Natural killer cell (primary cell): Measurements from ENCODE around the gene CES4A. TPM values are rescaled to one million over a fixed set of nuclear protein-coding genes. Genes with fewer than 3 reads are reported as not detected.

Source experiments
- ATAC-seq, 3 donors: fragments of 150-1000 bp in 2 of 3; fragments of 200-7000 bp in 1 of 3; cut with Tn5 transposase; 1 replicate in 1 of 3; 2 replicates in 2 of 3; pipeline ENCODE4 v1.10.0; 2021; ENCODE audit warnings: mild to moderate bottlenecking in 2 of 3, moderate library complexity in 2 of 3
- DNase-seq, 2 donors: peaks; one replicate each; pipeline versions ENCODE4 v3.0.0 to v3.0.0-alpha.2; 2013 to 2021; ENCODE audit warnings: mixed read lengths in 1 of 2
- H3K27ac ChIP-seq: one replicate; pipeline ENCODE4 v1.5.1; 2013; ENCODE audit warnings: mild to moderate bottlenecking, low read length
- H3K27me3 ChIP-seq: one replicate; pipeline ENCODE4 v1.6.1; 2013; ENCODE audit warnings: low read length; ENCODE audit not compliant: control insufficient read depth, insufficient read depth
- H3K36me3 ChIP-seq: one replicate; pipeline ENCODE4 v1.6.1; 2013; ENCODE audit warnings: low read length; ENCODE audit not compliant: control insufficient read depth, insufficient read depth
- H3K4me1 ChIP-seq: one replicate; pipeline ENCODE4 v1.6.1; 2013; ENCODE audit warnings: low read length; ENCODE audit not compliant: control insufficient read depth, insufficient read depth
- H3K4me3 ChIP-seq: one replicate; pipeline ENCODE4 v1.5.1; 2013; ENCODE audit warnings: low read length
- H3K9me3 ChIP-seq: one replicate; pipeline ENCODE4 v1.6.1; 2013; ENCODE audit warnings: low read length; ENCODE audit not compliant: control insufficient read depth, insufficient read depth
- H3K27ac Mint-ChIP-seq, 2 donors: one replicate each; pipeline ENCODE4 v1.8.0; 2022; ENCODE audit warnings: mild to moderate bottlenecking in 2 of 2, mixed read lengths in 2 of 2, moderate library complexity in 1 of 2
- H3K27me3 Mint-ChIP-seq, 2 donors: one replicate each; pipeline ENCODE4 v1.8.0; 2022; ENCODE audit warnings: low read depth in 2 of 2, mixed read lengths in 2 of 2
- H3K36me3 Mint-ChIP-seq: one replicate; pipeline ENCODE4 v1.8.0; 2022; ENCODE audit warnings: mixed read lengths
- H3K4me1 Mint-ChIP-seq, 2 donors: one replicate each; pipeline ENCODE4 v1.8.0; 2022; ENCODE audit warnings: mixed read lengths in 2 of 2
- H3K4me3 Mint-ChIP-seq: one replicate; pipeline ENCODE4 v1.8.0; 2022; ENCODE audit warnings: mild to moderate bottlenecking, moderate library complexity, mixed read lengths
- H3K9me3 Mint-ChIP-seq, 2 donors: one replicate each; pipeline ENCODE4 v1.8.0; 2022; ENCODE audit warnings: mixed read lengths in 2 of 2
- CTCF ChIP-seq: fragments of 200-600 bp; IDR thresholded peaks from one replicate; pipeline ENCODE4 v1.8.0; 2022; ENCODE audit warnings: antibody characterized with exemption
- WGBS: methylation state at CpG from one replicate; pipeline ENCODE4 v1.1.7; 2013; ENCODE audit warnings: missing lambda C conversion rate; ENCODE audit not compliant: insufficient coverage; 5-methylcytosine and 5-hydroxymethylcytosine counted together
- intact Hi-C: fragments of 100-400 bp; cut with micrococcal nuclease; formaldehyde crosslinking; loops from one replicate; pipeline ENCODE4 v1.14.2; 2022
- total RNA-seq, 4 donors: library from RNA; stranded (reverse); fragments of 120-200 nt in 1 of 4; gene quantifications; one replicate each; pipeline versions ENCODE4 v1.2.3 to v1.2.4, GENCODE V29; 2013 to 2022

The CES4A gene
- total RNA-seq, 3 donors from 2014 or later (not counting 1 experiment from before 2014, with no cell fraction given): 7.5 to 9.0 (median 8.8) TPM

- H3K27ac Mint-ChIP-seq: peak overlapping the region; percentile 60 to 76
- intact Hi-C loops: no loop called here
- no peak for TF ChIP-seq CTCF
Measured at GRCh38 chr16:67034487-67034886, 46.1 kb downstream of the CES4A start.

GRCh38 chr16:67035364-67035763, 47.0 kb downstream of the CES4A start:
- H3K36me3 Mint-ChIP-seq: no peaks in the 10 kb centered on the region
- Histone ChIP-seq H3K27ac (no peak overlapping the region), H3K27me3 (no peaks in the 10 kb centered on the region), H3K36me3 (peaks cover 20% of the 10 kb centered on the region), H3K9me3 (no peaks in the 10 kb centered on the region), H3K4me3 (no peak overlapping the region), H3K4me1 (peaks cover 12% of the 10 kb centered on the region)
- no peak overlapping the region for H3K4me3 Mint-ChIP-seq
- ATAC-seq (no peak), DNase-seq (no peak)
- WGBS: no CpG with 5 or more reads among the region's 1 CpG
- H3K27ac Mint-ChIP-seq: peak overlapping the region; percentile 23 to 76
- no peaks in the 10 kb centered on the region for H3K9me3 Mint-ChIP-seq
- H3K27me3 Mint-ChIP-seq: no peaks in the 10 kb centered on the region
- intact Hi-C loops: no loop called here
- TF ChIP-seq CTCF: no peak
- peaks cover 33 to 49% of the 10 kb centered on the region in 2 donors for H3K4me1 Mint-ChIP-seq

More at GRCh38 chr16:67034487-67034886, 46.1 kb downstream of the CES4A start:
- 74% methylated on average over 4 of the region's 4 CpGs for WGBS
- H3K9me3 ChIP-seq: no peaks in the 10 kb centered on the region
- Mint-ChIP-seq H3K9me3 (no peaks in the 10 kb centered on the region), H3K4me3 (peak overlapping the region; percentile 7), H3K36me3 (no peaks in the 10 kb centered on the region), H3K27me3 (no peaks in the 10 kb centered on the region), H3K4me1 (peaks cover 34 to 40% of the 10 kb centered on the region in 2 donors)
- no peak overlapping the region for H3K27ac ChIP-seq
- no peak for ATAC-seq
- H3K4me1 ChIP-seq: peaks cover 16% of the 10 kb centered on the region
- no peak for DNase-seq
- no peaks in the 10 kb centered on the region for H3K27me3 ChIP-seq
- H3K4me3 ChIP-seq: no peak overlapping the region
- H3K36me3 ChIP-seq: peaks cover 13% of the 10 kb centered on the region

- DNase-seq: no peak
- peaks cover 19% of the 10 kb centered on the region for H3K36me3 ChIP-seq
- ATAC-seq: no peak
- Mint-ChIP-seq H3K27ac (no peak overlapping the region), H3K27me3 (no peaks in the 10 kb centered on the region), H3K36me3 (no peaks in the 10 kb centered on the region), H3K9me3 (no peaks in the 10 kb centered on the region), H3K4me3 (no peak overlapping the region), H3K4me1 (peaks cover 38 to 56% of the 10 kb centered on the region in 2 donors)
- WGBS: 96% methylated on average over 5 of the region's 5 CpGs
- intact Hi-C loops: no loop called here
- no peak overlapping the region for H3K27ac ChIP-seq
- no peaks in the 10 kb centered on the region for H3K9me3 ChIP-seq
- TF ChIP-seq CTCF: no peak
- peaks cover 7% of the 10 kb centered on the region for H3K4me1 ChIP-seq
- no peaks in the 10 kb centered on the region for H3K27me3 ChIP-seq
- no peak overlapping the region for H3K4me3 ChIP-seq
Measured at GRCh38 chr16:67036323-67036741, 47.9 kb downstream of the CES4A start.
